Activated naive CD4-positive, alpha-beta T cell treated with anti-CD3 and anti-CD28 coated beads for 36 hours (primary cell): Measurements from ENCODE around the gene LAMA3. TPM values are rescaled to one million over a fixed set of nuclear protein-coding genes. Genes with fewer than 3 reads are reported as not detected.

Experiments
- CTCF ChIA-PET: fragments of 350-600 bp; sonication (Branson Sonifier 250); formaldehyde crosslinking; loops from one replicate; lab custom pipeline; 2021; ENCODE audit warnings: antibody characterized with exemption; lab: Charles Lee
- DNase-seq: peaks from one replicate; pipeline ENCODE4 v3.0.0-alpha.2; 2020
- H3K27ac Mint-ChIP-seq: one replicate; pipeline ENCODE4 v1.8.0; 2021; ENCODE audit warnings: mild to moderate bottlenecking, mixed read lengths
- H3K27me3 Mint-ChIP-seq: one replicate; pipeline ENCODE4 v1.8.0; 2021; ENCODE audit warnings: low read depth, mixed read lengths
- H3K36me3 Mint-ChIP-seq: one replicate; pipeline ENCODE4 v1.8.0; 2021; ENCODE audit warnings: low read depth, mixed read lengths
- H3K4me1 Mint-ChIP-seq: one replicate; pipeline ENCODE4 v1.8.0; 2021; ENCODE audit warnings: low read depth, mixed read lengths
- H3K4me3 Mint-ChIP-seq: one replicate; pipeline ENCODE4 v1.8.0; 2021; ENCODE audit warnings: mild to moderate bottlenecking, moderate library complexity, mixed read lengths
- H3K9me3 Mint-ChIP-seq: one replicate; pipeline ENCODE4 v1.8.0; 2021; ENCODE audit warnings: mixed read lengths
- intact Hi-C: fragments of 100-400 bp; cut with micrococcal nuclease; formaldehyde crosslinking; loops from one replicate; pipeline ENCODE4 v1.15.1; 2023
- total RNA-seq, 2 experiments: library from RNA; stranded (reverse); gene quantifications; one replicate each; pipeline ENCODE4 v1.2.3, GENCODE V29; 2021

The LAMA3 gene
- total RNA-seq, 2 experiments from 2014 or later = 0.05 to 0.10 TPM

DNA sequence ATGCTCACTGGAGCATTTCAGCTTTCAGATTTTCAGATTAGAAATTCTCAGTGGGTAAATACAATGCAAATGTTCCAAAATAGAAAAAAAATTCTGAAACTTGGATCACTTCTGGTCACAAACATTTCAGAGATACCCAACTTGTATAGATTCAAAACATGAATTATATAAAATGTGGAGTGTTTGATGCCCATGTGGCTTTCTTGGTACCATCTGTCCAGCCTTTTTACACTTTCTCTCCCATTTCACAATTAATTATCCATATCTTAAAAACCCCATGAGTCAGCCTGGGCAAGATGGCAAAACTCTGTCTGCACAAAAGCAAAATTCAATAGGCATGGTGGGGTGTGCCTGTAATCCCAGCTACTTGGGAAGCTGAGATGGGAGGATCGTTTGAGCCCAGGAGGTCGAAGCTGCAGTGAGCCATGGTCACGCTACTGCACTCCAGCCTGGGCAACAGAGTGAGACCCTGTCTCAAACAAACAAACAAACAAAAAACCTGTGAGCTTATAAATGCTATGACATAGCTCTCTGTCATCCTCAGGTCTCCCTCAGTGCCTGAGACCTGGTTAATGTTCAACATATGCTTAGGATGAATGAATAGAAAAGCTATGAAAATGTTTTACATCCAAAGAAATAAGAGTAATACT is 179.0 kb downstream of the LAMA3 start:
- Mint-ChIP-seq H3K4me3 (no peak overlapping the region), H3K36me3 (no peaks in the 10 kb centered on the region), H3K4me1 (peaks cover 57% of the 10 kb centered on the region), H3K27ac (no peak overlapping the region), H3K27me3 (no peaks in the 10 kb centered on the region), H3K9me3 (no peaks in the 10 kb centered on the region)
- CTCF ChIA-PET = no interaction called here
- no peak for DNase-seq
- intact Hi-C loops = loop anchor here (2.0 kb wide), 1 partner anchor 15 kb away; no protein-coding TSS in a partner anchor

DNA sequence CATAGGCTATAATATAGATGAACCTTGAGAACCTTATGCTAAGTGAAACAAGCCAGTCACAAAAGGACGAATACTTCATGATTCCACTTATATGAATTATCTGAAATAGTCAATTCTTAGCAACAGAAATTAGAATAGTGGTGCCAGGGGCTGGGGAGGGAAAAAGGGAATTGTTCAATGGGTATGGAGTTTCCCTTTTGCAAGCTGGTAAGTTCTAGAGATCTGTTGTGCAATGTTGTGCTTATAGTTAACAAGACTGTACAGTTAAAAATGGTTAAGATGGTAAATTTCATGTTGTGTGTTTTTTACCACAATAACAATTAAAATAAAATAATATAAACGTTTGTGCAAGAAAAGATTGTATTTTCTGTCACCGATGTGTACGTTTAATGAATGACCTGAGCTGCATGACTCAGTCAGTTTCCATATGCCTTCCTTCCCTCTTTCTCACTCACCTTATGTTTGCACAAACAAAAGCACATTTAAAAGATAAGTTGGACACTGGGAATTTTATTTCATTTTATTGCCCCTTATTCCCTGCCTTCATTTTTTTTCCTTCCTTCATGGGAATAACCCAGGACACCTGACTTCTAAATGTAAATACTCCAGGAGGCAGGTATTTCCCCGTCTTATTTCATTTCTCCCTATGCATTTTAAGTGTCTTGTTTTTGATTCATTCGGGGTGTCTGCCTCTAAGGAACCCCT is 181.6 kb downstream of the LAMA3 start:
- peak overlapping the region; percentile 65 for H3K27ac Mint-ChIP-seq
- H3K4me1 Mint-ChIP-seq = peaks cover 38% of the 10 kb centered on the region
- intact Hi-C loops = no loop called here
- no peak for DNase-seq
- CTCF ChIA-PET = interaction anchor here (0.6 to 1.6 kb wide), 2 partner anchors 41 to 47 kb away, joined by 3 to 5 read pairs; no protein-coding TSS in a partner anchor
- no peaks in the 10 kb centered on the region for H3K27me3 Mint-ChIP-seq
- no peak overlapping the region for H3K4me3 Mint-ChIP-seq
- no peaks in the 10 kb centered on the region for H3K9me3 Mint-ChIP-seq
- no peaks in the 10 kb centered on the region for H3K36me3 Mint-ChIP-seq

DNA sequence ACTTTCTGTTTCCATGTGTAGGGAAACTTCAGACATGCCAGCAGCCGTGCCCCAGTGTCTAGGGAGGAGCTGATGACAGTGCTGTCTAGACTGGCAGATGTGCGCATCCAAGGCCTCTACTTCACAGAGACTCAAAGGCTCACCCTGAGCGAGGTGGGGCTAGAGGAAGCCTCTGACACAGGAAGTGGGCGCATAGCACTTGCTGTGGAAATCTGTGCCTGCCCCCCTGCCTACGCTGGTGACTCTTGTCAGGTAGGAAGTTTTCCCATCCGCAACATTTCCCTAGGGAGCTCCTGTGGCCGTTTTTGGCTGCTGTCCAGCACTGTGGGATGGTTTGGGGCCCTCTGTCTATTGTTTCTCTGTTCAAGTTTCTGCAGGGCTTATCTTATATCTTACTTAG is 182.2 kb downstream of the LAMA3 start:
- intact Hi-C loops = no loop called here
- H3K9me3 Mint-ChIP-seq = no peaks in the 10 kb centered on the region
- no peaks in the 10 kb centered on the region for H3K36me3 Mint-ChIP-seq
- DNase-seq = peak; percentile 66
- no peaks in the 10 kb centered on the region for H3K27me3 Mint-ChIP-seq
- peaks cover 32% of the 10 kb centered on the region for H3K4me1 Mint-ChIP-seq
- peak overlapping the region; percentile 65 for H3K27ac Mint-ChIP-seq
- no peak overlapping the region for H3K4me3 Mint-ChIP-seq
- CTCF ChIA-PET = interaction anchor here (0.6 to 1.6 kb wide), 4 partner anchors 10 to 254 kb away, joined by 3 to 6 read pairs (median 4); no protein-coding TSS in a partner anchor

DNA sequence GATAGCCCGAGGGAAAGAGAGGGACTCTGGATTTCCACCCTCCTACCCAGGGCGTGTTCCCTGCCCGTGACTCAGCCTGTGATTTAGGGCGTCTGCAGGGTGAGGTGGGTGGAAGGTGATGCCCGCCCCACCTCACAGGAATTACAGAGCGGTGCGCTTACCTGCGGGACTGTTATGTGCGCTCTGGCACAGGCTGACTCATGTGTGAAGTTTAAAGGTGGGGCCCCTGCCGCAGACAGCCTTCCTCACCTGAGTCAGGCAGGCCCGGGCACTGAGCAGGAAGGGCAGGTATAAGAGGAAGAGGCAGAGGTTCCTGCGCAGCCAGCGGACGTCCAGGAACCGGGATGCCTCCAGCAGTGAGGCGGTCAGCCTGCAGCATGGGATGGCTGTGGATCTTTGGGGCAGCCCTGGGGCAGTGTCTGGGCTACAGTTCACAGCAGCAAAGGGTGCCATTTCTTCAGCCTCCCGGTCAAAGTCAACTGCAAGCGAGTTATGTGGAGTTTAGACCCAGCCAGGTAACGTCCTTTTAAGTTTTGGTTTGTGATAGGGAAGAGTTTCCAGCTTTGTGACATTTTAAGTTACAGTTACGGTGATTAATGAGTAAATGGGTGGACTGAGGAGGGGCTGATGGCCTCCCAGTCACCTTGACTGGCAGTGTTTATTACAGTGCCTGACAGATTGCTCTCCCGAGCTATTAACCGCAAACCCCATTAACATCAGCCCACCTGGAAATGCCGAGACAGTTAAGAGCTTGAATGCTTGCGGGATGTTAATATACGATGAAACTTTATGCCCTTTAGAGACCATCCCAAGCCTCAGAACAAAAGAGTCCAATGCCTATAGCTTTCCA is 183.7 kb downstream of the LAMA3 start:
- peaks cover 25% of the 10 kb centered on the region for H3K4me1 Mint-ChIP-seq
- H3K9me3 Mint-ChIP-seq = no peaks in the 10 kb centered on the region
- H3K27ac Mint-ChIP-seq = no peak overlapping the region
- CTCF ChIA-PET = interaction anchor here (0.7 kb wide), 1 partner anchor 14 kb away, joined by 3 read pairs; no protein-coding TSS in a partner anchor
- no peaks in the 10 kb centered on the region for H3K36me3 Mint-ChIP-seq
- intact Hi-C loops = no loop called here
- peak; percentile 57 for DNase-seq
- no peaks in the 10 kb centered on the region for H3K27me3 Mint-ChIP-seq
- H3K4me3 Mint-ChIP-seq = no peak overlapping the region

DNA sequence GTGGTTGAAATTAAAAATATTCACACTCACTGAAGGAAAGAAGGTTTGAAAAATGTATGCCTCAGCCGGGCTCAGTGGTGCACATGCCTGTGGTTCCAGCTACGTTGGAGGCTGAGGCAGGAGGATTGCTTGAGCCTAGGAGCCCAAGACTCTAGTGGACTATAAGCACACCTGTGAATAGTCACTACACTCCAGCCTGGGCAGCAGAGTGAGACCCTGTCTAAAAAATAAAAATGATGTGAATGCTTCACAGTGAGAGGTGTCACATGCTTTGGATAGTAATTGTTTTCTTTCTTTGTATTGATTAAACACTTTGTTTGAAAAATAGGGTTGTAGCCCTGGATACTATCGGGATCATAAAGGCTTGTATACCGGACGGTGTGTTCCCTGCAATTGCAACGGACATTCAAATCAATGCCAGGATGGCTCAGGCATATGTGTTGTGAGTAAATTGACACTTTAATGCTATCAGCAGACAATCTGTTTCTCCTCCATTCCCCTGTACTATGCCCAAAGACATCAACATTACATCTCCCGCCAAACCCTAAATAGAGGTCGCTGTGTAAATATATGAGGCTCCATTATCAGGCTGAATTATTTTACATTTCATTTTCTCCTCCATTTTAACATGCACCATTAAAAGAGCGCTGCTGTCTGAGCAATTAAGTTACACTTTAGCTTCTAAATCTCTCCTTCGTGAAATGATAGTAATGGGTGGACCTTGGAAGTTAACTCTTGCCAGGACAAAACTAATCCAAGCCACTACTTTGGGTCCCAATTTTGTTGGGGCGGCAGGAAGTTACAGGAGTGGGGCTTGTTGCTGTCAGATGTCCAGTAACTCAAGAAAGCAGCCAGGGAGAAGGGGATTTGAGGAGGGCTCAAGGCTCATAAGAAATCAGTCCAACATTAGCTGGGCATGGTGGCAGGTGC is 187.0 kb downstream of the LAMA3 start:
- Mint-ChIP-seq H3K4me3 (no peak overlapping the region), H3K36me3 (no peaks in the 10 kb centered on the region), H3K27ac (no peak overlapping the region), H3K4me1 (peaks cover 19% of the 10 kb centered on the region), H3K9me3 (no peaks in the 10 kb centered on the region), H3K27me3 (no peaks in the 10 kb centered on the region)
- intact Hi-C loops = no loop called here
- CTCF ChIA-PET = no interaction called here
- DNase-seq = no peak

DNA sequence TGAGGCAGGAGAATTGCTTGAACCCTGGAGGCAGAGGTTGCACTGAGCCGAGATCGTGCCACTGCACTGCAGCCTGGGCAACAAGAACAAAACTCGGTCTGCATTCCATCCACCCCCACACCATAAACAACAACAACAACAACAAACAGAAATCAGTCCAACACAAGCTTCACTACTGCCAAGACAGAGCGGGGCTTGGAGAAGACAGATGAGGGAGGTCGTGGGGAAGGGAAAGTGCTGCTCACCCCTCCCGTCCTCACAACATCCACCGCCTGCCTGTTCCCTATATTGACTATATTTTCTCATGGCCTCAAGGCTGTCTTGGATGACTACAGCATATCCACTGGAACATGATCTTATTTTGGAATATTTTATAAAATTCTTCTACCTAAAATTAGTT is 187.7 kb downstream of the LAMA3 start:
- intact Hi-C loops = no loop called here
- H3K36me3 Mint-ChIP-seq = no peaks in the 10 kb centered on the region
- H3K27ac Mint-ChIP-seq = no peak overlapping the region
- CTCF ChIA-PET = no interaction called here
- H3K4me3 Mint-ChIP-seq = no peak overlapping the region
- H3K4me1 Mint-ChIP-seq = peaks cover 14% of the 10 kb centered on the region
- no peaks in the 10 kb centered on the region for H3K27me3 Mint-ChIP-seq
- H3K9me3 Mint-ChIP-seq = no peaks in the 10 kb centered on the region
- no peak for DNase-seq

DNA sequence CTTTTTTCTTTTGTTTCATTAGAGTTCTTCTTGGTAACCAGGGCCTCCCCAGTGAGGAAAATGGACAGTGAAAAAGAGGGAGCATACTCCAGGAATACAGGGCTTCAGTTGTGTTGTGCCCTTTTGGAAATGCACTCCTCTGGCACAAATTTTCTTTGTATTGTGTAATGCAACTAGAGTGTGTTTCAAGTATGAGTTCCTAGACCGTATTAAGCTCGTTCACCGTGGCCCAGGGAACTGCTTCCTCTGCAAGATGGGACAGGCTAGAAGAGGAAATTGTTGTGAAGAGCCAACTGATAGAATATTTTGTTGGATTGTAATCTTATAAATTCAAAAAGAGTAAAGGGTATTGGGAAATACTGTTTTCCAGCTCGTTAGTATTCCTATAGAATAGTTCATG is 188.1 kb downstream of the LAMA3 start:
- no peak for DNase-seq
- H3K27me3 Mint-ChIP-seq = no peaks in the 10 kb centered on the region
- H3K9me3 Mint-ChIP-seq = no peaks in the 10 kb centered on the region
- intact Hi-C loops = no loop called here
- H3K36me3 Mint-ChIP-seq = no peaks in the 10 kb centered on the region
- CTCF ChIA-PET = no interaction called here
- H3K27ac Mint-ChIP-seq = no peak overlapping the region
- peaks cover 9% of the 10 kb centered on the region for H3K4me1 Mint-ChIP-seq
- H3K4me3 Mint-ChIP-seq = no peak overlapping the region

DNA sequence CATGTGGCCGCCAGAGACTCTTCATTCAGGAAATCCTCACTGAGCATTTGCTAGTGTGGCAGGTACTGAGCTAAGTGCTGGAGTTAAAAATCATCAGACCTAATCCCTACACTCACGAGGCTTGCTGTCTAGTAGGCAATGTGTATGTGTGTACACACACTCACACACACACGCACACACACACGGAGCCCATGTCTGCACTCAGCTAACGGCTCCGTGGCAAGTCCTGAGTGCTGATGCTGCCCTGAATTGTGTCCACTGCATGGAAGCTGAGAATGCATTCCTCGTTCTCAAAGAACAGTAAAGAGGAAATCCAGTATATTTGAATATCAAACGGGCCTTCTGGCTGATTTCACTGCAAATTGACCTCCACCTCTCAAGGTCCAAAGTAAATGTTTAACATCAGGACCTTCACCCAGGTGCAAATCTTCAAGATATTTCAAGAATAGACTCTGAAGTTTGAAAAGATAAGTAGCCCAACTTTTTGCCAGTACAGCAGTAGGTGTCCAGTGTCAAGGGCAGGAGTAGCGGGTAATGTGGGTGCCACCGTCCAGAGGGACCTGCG is 189.2 kb downstream of the LAMA3 start:
- Mint-ChIP-seq H3K4me1 (peaks cover 9% of the 10 kb centered on the region), H3K27me3 (no peaks in the 10 kb centered on the region), H3K4me3 (no peak overlapping the region), H3K36me3 (no peaks in the 10 kb centered on the region), H3K27ac (no peak overlapping the region), H3K9me3 (no peaks in the 10 kb centered on the region)
- intact Hi-C loops = no loop called here
- CTCF ChIA-PET = no interaction called here
- DNase-seq = no peak

DNA sequence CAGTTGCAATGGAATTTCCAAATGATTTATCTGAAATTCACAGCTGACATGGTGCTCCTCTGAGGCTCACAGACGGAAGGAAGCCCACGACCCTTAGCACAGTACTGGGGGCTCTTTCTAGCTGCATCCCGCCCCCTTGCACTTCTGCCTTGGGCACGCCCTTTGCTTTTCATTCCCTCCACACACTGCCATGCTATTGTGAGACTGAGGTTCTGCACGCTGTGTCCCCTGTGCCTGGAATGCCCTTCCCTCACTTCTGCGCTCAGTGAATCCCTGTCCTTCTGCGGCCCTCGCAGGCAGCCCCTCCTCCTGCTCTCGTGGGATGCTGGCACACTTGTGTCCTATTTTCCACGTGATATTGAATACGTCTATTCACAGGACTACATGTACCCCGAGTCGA is 189.9 kb downstream of the LAMA3 start:
- Mint-ChIP-seq H3K4me3 (no peak overlapping the region), H3K36me3 (no peaks in the 10 kb centered on the region), H3K27ac (no peak overlapping the region), H3K9me3 (no peaks in the 10 kb centered on the region), H3K4me1 (peaks cover 13% of the 10 kb centered on the region), H3K27me3 (no peaks in the 10 kb centered on the region)
- CTCF ChIA-PET = interaction anchor here (1.1 kb wide), 1 partner anchor 39 kb away, joined by 3 read pairs; no protein-coding TSS in a partner anchor
- intact Hi-C loops = no loop called here
- DNase-seq = no peak

DNA sequence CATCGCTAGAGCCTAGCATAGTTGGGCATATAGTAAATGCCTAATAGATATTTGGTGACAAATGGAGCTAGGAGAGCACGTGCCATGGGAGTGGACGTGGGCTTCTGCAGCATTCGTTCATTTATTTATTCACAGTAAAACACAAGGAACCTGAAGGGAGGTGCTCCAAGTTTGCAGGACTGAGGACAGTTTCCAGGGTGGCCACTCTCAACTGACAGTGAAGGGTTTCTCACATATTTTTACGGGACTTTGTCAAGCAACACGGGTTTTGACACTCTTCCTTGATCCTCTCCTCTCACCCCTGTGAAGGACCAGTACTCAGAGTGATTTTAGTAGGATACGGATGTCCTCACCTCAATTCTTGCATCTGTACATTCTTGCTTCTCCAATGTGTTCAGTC is 190.3 kb downstream of the LAMA3 start:
- Mint-ChIP-seq H3K27ac (no peak overlapping the region), H3K9me3 (no peaks in the 10 kb centered on the region), H3K36me3 (no peaks in the 10 kb centered on the region), H3K4me1 (peaks cover 17% of the 10 kb centered on the region), H3K27me3 (no peaks in the 10 kb centered on the region), H3K4me3 (no peak overlapping the region)
- intact Hi-C loops = no loop called here
- CTCF ChIA-PET = interaction anchor here (1.1 kb wide), 1 partner anchor 39 kb away, joined by 3 read pairs; no protein-coding TSS in a partner anchor
- DNase-seq = no peak

DNA sequence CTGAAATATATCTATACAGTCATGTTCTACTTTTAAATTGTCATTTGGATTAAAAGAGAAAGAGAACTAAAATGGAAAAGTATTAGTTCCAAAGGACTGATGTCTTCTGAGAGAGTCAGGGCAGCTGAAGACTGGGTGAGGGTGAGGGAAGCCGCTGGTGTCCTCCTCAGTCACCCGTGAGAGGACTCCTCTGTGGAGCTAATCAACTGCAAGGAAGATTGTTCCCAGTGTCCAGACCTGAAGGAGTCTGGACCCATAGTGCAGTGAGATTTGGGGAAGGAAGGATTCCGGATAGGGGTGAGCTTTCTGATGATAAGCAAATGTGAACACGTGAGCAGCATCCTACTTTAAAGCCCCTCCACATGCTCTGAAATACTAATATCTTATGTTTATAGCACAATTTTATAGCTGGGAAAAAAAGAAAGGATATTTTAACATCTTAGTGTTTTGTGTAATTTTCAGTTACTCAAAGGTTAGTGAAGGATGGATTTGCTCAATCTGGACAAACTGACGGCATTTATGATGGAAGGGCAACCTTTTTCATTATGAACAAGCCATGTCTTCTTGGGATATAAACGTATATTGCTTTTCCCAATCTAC is 190.8 kb downstream of the LAMA3 start:
- Mint-ChIP-seq H3K27ac (no peak overlapping the region), H3K27me3 (no peaks in the 10 kb centered on the region), H3K36me3 (no peaks in the 10 kb centered on the region), H3K4me3 (no peak overlapping the region), H3K9me3 (no peaks in the 10 kb centered on the region), H3K4me1 (peaks cover 22% of the 10 kb centered on the region)
- CTCF ChIA-PET = interaction anchor here (1.1 kb wide), 1 partner anchor 38 kb away, joined by 3 read pairs; no protein-coding TSS in a partner anchor
- no peak for DNase-seq
- intact Hi-C loops = no loop called here
